Stomach (tissue), 9 donors: Measurements from ENCODE around the gene CHN2. TPM values are rescaled to one million over a fixed set of nuclear protein-coding genes. Genes with fewer than 3 reads are reported as not detected.
A peak's percentile ranks its signal among the peaks of the same experiment; 100 is the strongest.

ENCODE experiments used
- DNase-seq, 2 donors: peaks; one replicate each; pipeline versions ENCODE4 v3.0.0 to v3.0.0-alpha.2; 2013 to 2019
- H3K27ac ChIP-seq, 5 donors: fragments of 200-600 bp in 4 of 5; sonication (generic) in 4 of 5; one replicate each; pipeline ENCODE4 v1.5.1; 2013 to 2019; ENCODE audit warnings: mild to moderate bottlenecking in 1 of 5, moderate library complexity in 1 of 5
- H3K27me3 ChIP-seq, 3 donors: fragments of 200-600 bp; sonication (generic); one replicate each; pipeline ENCODE4 v1.5.1; 2017 to 2019; ENCODE audit warnings: mixed run types in 1 of 3
- H3K36me3 ChIP-seq, 4 donors: fragments of 200-600 bp; sonication (generic); 1 replicate in 3 of 4; 2 replicates in 1 of 4; pipeline ENCODE4 v1.5.1; 2016 to 2019
- H3K4me1 ChIP-seq, 4 donors: fragments of 200-600 bp; sonication (generic); one replicate each; pipeline ENCODE4 v1.5.1; 2016 to 2019
- H3K4me3 ChIP-seq, 4 donors: fragments of 200-600 bp; sonication (generic) in 3 of 4; one replicate each; pipeline ENCODE4 v1.5.1; 2016 to 2019; ENCODE audit warnings: mild to moderate bottlenecking in 1 of 4
- H3K9me3 ChIP-seq, 4 donors: fragments of 200-600 bp; sonication (generic); one replicate each; pipeline ENCODE4 v1.5.1; 2016 to 2019
- EP300 ChIP-seq: sonication (generic); formaldehyde crosslinking; IDR thresholded peaks from one replicate; pipeline ENCODE4 v1.6.1; 2017; ENCODE audit warnings: antibody characterized with exemption
- POLR2A ChIP-seq, 4 donors: fragments of 450-650 bp; IDR thresholded peaks; one replicate each; pipeline ENCODE4 v1.6.1; 2016; ENCODE audit warnings: antibody characterized with exemption in 4 of 4, control low read depth in 2 of 4, mild to moderate bottlenecking in 1 of 4, moderate library complexity in 1 of 4
- POLR2AphosphoS5 ChIP-seq, 3 donors: sonication (generic); formaldehyde crosslinking; IDR thresholded peaks; one replicate each; pipeline ENCODE4 v1.6.1; 2016; ENCODE audit warnings: antibody characterized with exemption in 3 of 3
- WGBS, 5 donors: extraction: QIAGEN DNeasy Blood & Tissue Kit in 3 of 5; methylation state at CpG; one replicate each; pipeline versions ENCODE4 v1.1.5 to v1.1.7; 2013 to 2018; 5-methylcytosine and 5-hydroxymethylcytosine counted together
- intact Hi-C: fragments of 100-400 bp; cut with DNase I; formaldehyde crosslinking; loops from one replicate; pipeline ENCODE4 v1.15.1; 2023; ENCODE audit warnings: low total_unique reads
- polyA plus RNA-seq, 3 donors: library from polyadenylated mRNA; stranded (reverse); fragments of 200-250 nt; gene quantifications; one replicate each; pipeline ENCODE4 v1.2.3, GENCODE V29; 2013
- total RNA-seq, 5 donors: library from RNA; depleted of rRNA; stranded (reverse); fragments of >200 nt; gene quantifications; one replicate each; pipeline versions ENCODE4 v1.1.0 to v1.2.3, GENCODE V29; 2014 to 2016
- TF ChIP-seq, protein P1 (sequence below), 7 experiments: fragments of 450-650 bp in 4 of 7; fragments of 200-600 bp in 3 of 7; sonication (generic) in 3 of 7; IDR thresholded peaks; one replicate each; pipeline ENCODE4 v1.5.1; 2016 to 2019; ENCODE audit warnings: antibody characterized with exemption in 7 of 7, control low read depth in 2 of 7, mild to moderate bottlenecking in 1 of 7
- donor health status: healthy with polysubstance abuse.
- donor health status: Bipolar disorder and iron deficiency.
- donor health status: healthy.

Gene CHN2
- total and polyA plus RNA-seq, 8 donors, result 2.4 to 47.8 (median 13.8) TPM

GRCh38 chr7:29364661-29365060 lies 170.1 kb downstream of the CHN2 start:
- TF ChIP-seq POLR2AphosphoS5 (IDR thresholded peaks at IDR 0.05) (no peak), POLR2A (IDR thresholded peaks at IDR 0.05) (no peak), EP300 (no peak)
- TF ChIP-seq, protein P1, sequence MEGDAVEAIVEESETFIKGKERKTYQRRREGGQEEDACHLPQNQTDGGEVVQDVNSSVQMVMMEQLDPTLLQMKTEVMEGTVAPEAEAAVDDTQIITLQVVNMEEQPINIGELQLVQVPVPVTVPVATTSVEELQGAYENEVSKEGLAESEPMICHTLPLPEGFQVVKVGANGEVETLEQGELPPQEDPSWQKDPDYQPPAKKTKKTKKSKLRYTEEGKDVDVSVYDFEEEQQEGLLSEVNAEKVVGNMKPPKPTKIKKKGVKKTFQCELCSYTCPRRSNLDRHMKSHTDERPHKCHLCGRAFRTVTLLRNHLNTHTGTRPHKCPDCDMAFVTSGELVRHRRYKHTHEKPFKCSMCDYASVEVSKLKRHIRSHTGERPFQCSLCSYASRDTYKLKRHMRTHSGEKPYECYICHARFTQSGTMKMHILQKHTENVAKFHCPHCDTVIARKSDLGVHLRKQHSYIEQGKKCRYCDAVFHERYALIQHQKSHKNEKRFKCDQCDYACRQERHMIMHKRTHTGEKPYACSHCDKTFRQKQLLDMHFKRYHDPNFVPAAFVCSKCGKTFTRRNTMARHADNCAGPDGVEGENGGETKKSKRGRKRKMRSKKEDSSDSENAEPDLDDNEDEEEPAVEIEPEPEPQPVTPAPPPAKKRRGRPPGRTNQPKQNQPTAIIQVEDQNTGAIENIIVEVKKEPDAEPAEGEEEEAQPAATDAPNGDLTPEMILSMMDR (IDR thresholded peaks at IDR 0.05), result no peak
- intact Hi-C loops, result no loop called here
- 76 to 91% (median 80%) methylated on average over 1 of the region's 1 CpG for WGBS, 5 donors

GRCh38 chr7:29365423-29365822 lies 170.8 kb downstream of the CHN2 start:
- Histone ChIP-seq H3K4me1 (peaks cover 0 to 8% (median 6%) of the 10 kb centered on the region in 4 donors), H3K27ac (no peak overlapping the region), H3K27me3 (no peaks in the 10 kb centered on the region), H3K9me3 (no peaks in the 10 kb centered on the region), H3K4me3 (no peak overlapping the region), H3K36me3 (no peaks in the 10 kb centered on the region)
- WGBS, 5 donors, result 91 to 100% (median 96%) methylated on average over 1 of the region's 1 CpG
- no peak for DNase-seq
- TF ChIP-seq, protein P1 (IDR thresholded peaks at IDR 0.05), result no peak
- TF ChIP-seq EP300, result no peak
- TF ChIP-seq POLR2AphosphoS5 (IDR thresholded peaks at IDR 0.05), result no peak
- TF ChIP-seq POLR2A (IDR thresholded peaks at IDR 0.05), result no peak
- intact Hi-C loops, result no loop called here

More at GRCh38 chr7:29364661-29365060, 170.1 kb downstream of the CHN2 start:
- Histone ChIP-seq H3K4me1 (peaks cover 0 to under 1% (median 0%) of the 10 kb centered on the region in 4 donors), H3K27me3 (no peaks in the 10 kb centered on the region), H3K4me3 (no peak overlapping the region), H3K27ac (no peak overlapping the region), H3K36me3 (no peaks in the 10 kb centered on the region), H3K9me3 (no peaks in the 10 kb centered on the region)
- no peak for DNase-seq

GRCh38 chr7:29367784-29368183 lies 173.2 kb downstream of the CHN2 start:
- no peak for TF ChIP-seq POLR2A (IDR thresholded peaks at IDR 0.05)
- TF ChIP-seq EP300, result no peak
- TF ChIP-seq, protein P1 (IDR thresholded peaks at IDR 0.05), result no peak
- TF ChIP-seq POLR2AphosphoS5 (IDR thresholded peaks at IDR 0.05), result no peak
- no peak for DNase-seq
- no peak overlapping the region for H3K27ac ChIP-seq
- H3K27me3 ChIP-seq, result no peaks in the 10 kb centered on the region
- H3K4me3 ChIP-seq, result no peak overlapping the region
- 74 to 88% (median 83%) methylated on average over 3 of the region's 3 CpGs for WGBS, 5 donors
- intact Hi-C loops, result no loop called here
- no peaks in the 10 kb centered on the region for H3K9me3 ChIP-seq
- H3K36me3 ChIP-seq, result no peaks in the 10 kb centered on the region
- H3K4me1 ChIP-seq, result peaks cover 4 to 30% (median 20%) of the 10 kb centered on the region in 4 donors

DNA sequence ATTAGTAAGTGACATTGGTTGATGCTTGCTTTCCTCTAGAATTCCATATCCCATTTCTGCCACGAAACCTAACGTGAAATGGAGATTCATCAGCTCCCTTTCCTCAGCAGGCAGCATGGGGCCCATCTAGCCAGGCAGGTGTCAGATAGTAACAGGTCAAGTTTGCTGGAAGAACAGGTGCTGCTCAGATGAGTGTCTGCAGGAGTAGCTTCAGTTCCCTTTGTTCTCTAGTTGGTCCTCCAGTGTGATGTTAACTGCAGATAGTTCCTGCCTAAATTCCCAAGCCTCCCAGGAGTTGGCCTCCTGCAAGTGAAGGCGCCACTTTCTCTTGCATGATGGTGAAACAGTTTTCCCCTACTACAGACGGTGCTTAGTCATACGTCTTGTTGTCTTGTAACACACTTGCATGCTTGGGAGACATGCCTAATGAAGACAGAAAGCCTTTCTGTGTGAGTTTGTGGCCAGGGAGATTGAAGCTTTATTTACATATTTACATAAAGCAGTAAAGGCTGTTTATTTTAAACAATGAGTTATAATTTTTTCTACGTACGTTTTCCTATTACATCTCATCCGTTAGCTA lies 175.4 kb downstream of the CHN2 start:
- intact Hi-C loops, result no loop called here
- 52 to 73% (median 64%) methylated on average over 8 of the region's 8 CpGs for WGBS, 5 donors
- no peak overlapping the region for H3K4me3 ChIP-seq

More for the DNA sequence above, 175.4 kb downstream of the CHN2 start:
- Histone ChIP-seq H3K27me3 (no peaks in the 10 kb centered on the region), H3K36me3 (no peaks in the 10 kb centered on the region), H3K4me1 (peaks cover 4 to 37% (median 23%) of the 10 kb centered on the region in 4 donors), H3K9me3 (no peaks in the 10 kb centered on the region), H3K27ac (peak overlapping the region; percentile 50 to 84 (median 80))
- peak in 1 of 2 donors; percentile 22 for DNase-seq
- TF ChIP-seq POLR2A (IDR thresholded peaks at IDR 0.05) (no peak), POLR2AphosphoS5 (IDR thresholded peaks at IDR 0.05) (no peak), EP300 (no peak)
- TF ChIP-seq, protein P1 (IDR thresholded peaks at IDR 0.05), result no peak
